HCT116 (cell line): ENCODE measurements around the gene FGGY. TPM values are rescaled to one million over a fixed set of nuclear protein-coding genes. Genes with fewer than 3 reads are reported as not detected.
"Not testable (repeated sequence)": the region's sequence is repeated elsewhere in the genome, so short reads cannot be mapped to it uniquely, and the experiment has no call there.

Source experiments
- ATAC-seq: fragments of 200-7000 bp; cut with Tn5 transposase; 2 replicates; pipeline ENCODE4 v1.9.1; 2020; ENCODE audit warnings: mild to moderate bottlenecking, moderate library complexity
- BruUV-seq: library from RNA; stranded (reverse); fragments of 400-500 nt; replicated peaks from 2 replicates; lab custom pipeline; 2021; lab: Mats Ljungman, UMichigan
- CTCF ChIA-PET: fragments of 300-600 bp; sonication (Branson Sonifier 250); formaldehyde crosslinking; loops from one replicate; lab custom pipeline; 2021; ENCODE audit warnings: antibody characterized with exemption; lab: Charles Lee
- POLR2A ChIA-PET: fragments of 300-600, 350-600 bp; sonication (Branson Sonifier 250); formaldehyde crosslinking; loops from one replicate; lab custom pipeline; 2021; ENCODE audit warnings: antibody characterized with exemption; lab: Charles Lee
- RAD21 ChIA-PET, 2 experiments: fragments of 300-600 bp; sonication (Branson Sonifier 250); formaldehyde crosslinking; loops; one replicate each; lab custom pipeline; 2023; ENCODE audit warnings: low total read pairs in 2 of 2; ENCODE audit not compliant: uncharacterized antibody in 2 of 2, unreplicated experiment in 2 of 2, low non-redundant PET in 1 of 2; lab: Charles Lee
- DNase-seq: peaks from one replicate; pipeline ENCODE4 v3.0.0-alpha.2; 2010; ENCODE audit warnings: low read depth, low spot score
- H2AFZ ChIP-seq: fragments of 200-600 bp; shearing (Covaris generic), sonication (generic); 2 replicates; pipeline ENCODE4 v1.6.1; 2017; ENCODE audit warnings: low read depth, mixed run types, mixed read lengths, antibody characterized with exemption, low read length; ENCODE audit not compliant: poor library complexity, severe bottlenecking
- H3K27ac ChIP-seq: 2 replicates; pipeline ENCODE4 v1.5.1; 2012; ENCODE audit warnings: low read depth, low read length
- H3K27me3 ChIP-seq: fragments of 200-600 bp; sonication (generic); 2 replicates; pipeline ENCODE4 v1.6.1; 2016; ENCODE audit warnings: mixed run types, low read length, mixed read lengths; ENCODE audit not compliant: insufficient read depth
- H3K36me3 ChIP-seq, 2 experiments: fragments of 200-500 bp in 1 of 2; fragments of 200-600 bp in 1 of 2; sonication (Bioruptor generic) in 1 of 2; sonication (generic) in 1 of 2; 2 replicates each; pipeline versions ENCODE4 v1.5.1 to v1.6.1; 2014 to 2016; ENCODE audit warnings: low read length in 2 of 2, inconsistent platforms in 1 of 2, mixed read lengths in 1 of 2, mixed run types in 1 of 2; ENCODE audit not compliant: insufficient read depth in 2 of 2, control insufficient read depth in 1 of 2
- H3K4me1 ChIP-seq, 2 experiments: fragments of 200-600 bp in 1 of 2; sonication (generic) in 1 of 2; 2 replicates each; pipeline versions ENCODE4 v1.5.1 to v1.6.1; 2012 to 2017; ENCODE audit warnings: low read length in 2 of 2, inconsistent platforms in 1 of 2, mild to moderate bottlenecking in 1 of 2, mixed read lengths in 1 of 2, mixed run types in 1 of 2, moderate library complexity in 1 of 2; ENCODE audit not compliant: insufficient read depth in 2 of 2, control insufficient read depth in 1 of 2
- H3K4me2 ChIP-seq: fragments of 200-600 bp; sonication (generic); 2 replicates; pipeline ENCODE4 v1.6.1; 2017; ENCODE audit warnings: mixed run types, low read length, mixed read lengths
- H3K4me3 ChIP-seq, 2 experiments: fragments of 200-600 bp in 1 of 2; sonication (generic) in 1 of 2; replicated peaks in 1 of 2; 2 replicates each; pipeline ENCODE4 v1.5.1; 2011 to 2016; ENCODE audit warnings: low read length in 2 of 2, control low read depth in 1 of 2, low read depth in 1 of 2, mild to moderate bottlenecking in 1 of 2, mixed read lengths in 1 of 2, mixed run types in 1 of 2
- H3K79me2 ChIP-seq: fragments of 200-600 bp; sonication (generic); 2 replicates; pipeline ENCODE4 v1.6.1; 2017; ENCODE audit warnings: mild to moderate bottlenecking, mixed run types, low read length, moderate library complexity, mixed read lengths; ENCODE audit not compliant: insufficient read depth
- H3K9ac ChIP-seq: fragments of 200-600 bp; sonication (generic); 2 replicates; pipeline ENCODE4 v1.6.1; 2016; ENCODE audit warnings: low read length, mixed read lengths
- H3K9me2 ChIP-seq: fragments of 200-600 bp; sonication (generic), shearing (Covaris generic); 2 replicates; pipeline ENCODE4 v1.6.1; 2017; ENCODE audit warnings: mixed run types, mild to moderate bottlenecking, moderate library complexity; ENCODE audit not compliant: insufficient read depth
- H3K9me3 ChIP-seq, 2 experiments: fragments of 200-500 bp in 1 of 2; fragments of 200-600 bp in 1 of 2; sonication (Bioruptor generic) in 1 of 2; sonication (generic) in 1 of 2; 2 replicates each; pipeline ENCODE4 v1.6.1; 2014 to 2017; ENCODE audit warnings: low read length in 2 of 2, mixed read lengths in 2 of 2, inconsistent platforms in 1 of 2, low read depth in 1 of 2, mild to moderate bottlenecking in 1 of 2, mixed run types in 1 of 2, moderate library complexity in 1 of 2; ENCODE audit not compliant: control insufficient read depth in 1 of 2, insufficient read depth in 1 of 2
- H4K20me1 ChIP-seq: fragments of 200-600 bp; sonication (generic), shearing (Covaris generic); 2 replicates; pipeline ENCODE4 v1.6.1; 2017; ENCODE audit warnings: mixed run types, mild to moderate bottlenecking, moderate library complexity; ENCODE audit not compliant: insufficient read depth
- EZH2phosphoT487 ChIP-seq: fragments of 200-600 bp; IDR thresholded peaks from 2 replicates; pipeline ENCODE4 v1.6.1; 2018; ENCODE audit warnings: antibody characterized with exemption, borderline replicate concordance
- FOSL1 ChIP-seq: IDR thresholded peaks from 2 replicates; pipeline ENCODE4 v1.6.1; 2012; ENCODE audit warnings: low read depth
- POLR2A ChIP-seq: IDR thresholded peaks from 2 replicates; pipeline ENCODE4 v1.7.0; 2011; ENCODE audit warnings: borderline replicate concordance; ENCODE audit not compliant: insufficient read depth, insufficient read length; ENCODE audit errors: extremely low read depth
- POLR2AphosphoS5 ChIP-seq: IDR thresholded peaks from 2 replicates; pipeline ENCODE4 v1.6.1; 2011; ENCODE audit warnings: mild to moderate bottlenecking, low read depth, low read length, moderate library complexity
- SP1 ChIP-seq: IDR thresholded peaks from 2 replicates; pipeline ENCODE4 v1.6.1; 2012; ENCODE audit warnings: low read depth
- TCF7L2 ChIP-seq: IDR thresholded peaks from 2 replicates; pipeline ENCODE4 v1.7.0; 2011; ENCODE audit warnings: borderline replicate concordance, inconsistent platforms; ENCODE audit not compliant: insufficient read depth, insufficient read length; ENCODE audit errors: extremely low read depth
- YY1 ChIP-seq: IDR thresholded peaks from 2 replicates; pipeline ENCODE4 v1.6.1; 2011; ENCODE audit warnings: low read length, low read depth, moderate library complexity, mild to moderate bottlenecking; ENCODE audit not compliant: insufficient replicate concordance; ENCODE audit errors: extremely low read depth
- ZFX ChIP-seq: fragments of 450-650 bp; IDR thresholded peaks from 2 replicates; pipeline ENCODE4 v1.6.1; 2017
- ZNF274 ChIP-seq: fragments of 200-500 bp; sonication (Bioruptor generic); IDR thresholded peaks from 2 replicates; pipeline ENCODE4 v1.6.1; 2014; ENCODE audit warnings: mild to moderate bottlenecking, low read depth, low read length, inconsistent platforms
- intact Hi-C: fragments of 100-400 bp; cut with micrococcal nuclease; formaldehyde crosslinking; loops from 2 replicates; pipeline ENCODE4 v1.10.0; 2022
- total RNA-seq: library from RNA; stranded (reverse); gene quantifications from one replicate; pipeline ENCODE4 v1.2.1, GENCODE V29; 2021; ENCODE audit not compliant: unreplicated experiment
- TF ChIP-seq, protein P1 (sequence below): IDR thresholded peaks from 2 replicates; pipeline ENCODE4 v1.6.1; 2012; ENCODE audit warnings: low read depth
- TF ChIP-seq, protein P2 (sequence below): IDR thresholded peaks from 2 replicates; pipeline ENCODE4 v1.6.1; 2011; ENCODE audit warnings: mild to moderate bottlenecking, low read length, moderate library complexity; ENCODE audit not compliant: insufficient replicate concordance; ENCODE audit errors: extremely low read depth

FGGY gene
- total RNA-seq, 1 experiment from 2014 or later, result 10.6 TPM

DNA sequence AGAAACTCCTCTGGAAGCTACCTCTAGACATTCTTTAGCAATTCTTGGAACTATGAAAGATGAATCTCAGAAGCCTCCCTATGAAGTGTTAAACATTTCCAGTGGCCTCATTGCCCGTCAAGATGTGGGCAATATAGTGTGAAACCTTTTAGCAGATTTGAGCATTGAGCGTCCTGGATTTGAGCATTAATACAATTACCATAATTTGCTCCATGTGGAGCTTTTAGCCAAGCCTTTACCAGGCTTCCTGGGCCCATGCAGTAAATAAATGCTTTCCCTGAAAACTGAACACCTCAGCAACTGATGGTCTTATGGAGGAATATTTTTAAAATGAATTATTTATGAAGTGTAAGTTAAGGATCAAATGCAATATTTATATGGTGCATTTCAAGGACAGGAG lies 162.0 kb downstream of the FGGY start:
- CTCF ChIA-PET, result no interaction called here
- no peak overlapping the region for H3K27ac ChIP-seq
- H3K36me3 ChIP-seq, result no peaks in the 10 kb centered on the region
- no peak overlapping the region for H3K4me3 ChIP-seq
- TF ChIP-seq POLR2A (no peak), ZFX (no peak), SP1 (no peak), ZNF274 (no peak), YY1 (no peak), POLR2AphosphoS5 (no peak), EZH2phosphoT487 (no peak), FOSL1 (no peak), TCF7L2 (no peak)
- TF ChIP-seq, protein P1, sequence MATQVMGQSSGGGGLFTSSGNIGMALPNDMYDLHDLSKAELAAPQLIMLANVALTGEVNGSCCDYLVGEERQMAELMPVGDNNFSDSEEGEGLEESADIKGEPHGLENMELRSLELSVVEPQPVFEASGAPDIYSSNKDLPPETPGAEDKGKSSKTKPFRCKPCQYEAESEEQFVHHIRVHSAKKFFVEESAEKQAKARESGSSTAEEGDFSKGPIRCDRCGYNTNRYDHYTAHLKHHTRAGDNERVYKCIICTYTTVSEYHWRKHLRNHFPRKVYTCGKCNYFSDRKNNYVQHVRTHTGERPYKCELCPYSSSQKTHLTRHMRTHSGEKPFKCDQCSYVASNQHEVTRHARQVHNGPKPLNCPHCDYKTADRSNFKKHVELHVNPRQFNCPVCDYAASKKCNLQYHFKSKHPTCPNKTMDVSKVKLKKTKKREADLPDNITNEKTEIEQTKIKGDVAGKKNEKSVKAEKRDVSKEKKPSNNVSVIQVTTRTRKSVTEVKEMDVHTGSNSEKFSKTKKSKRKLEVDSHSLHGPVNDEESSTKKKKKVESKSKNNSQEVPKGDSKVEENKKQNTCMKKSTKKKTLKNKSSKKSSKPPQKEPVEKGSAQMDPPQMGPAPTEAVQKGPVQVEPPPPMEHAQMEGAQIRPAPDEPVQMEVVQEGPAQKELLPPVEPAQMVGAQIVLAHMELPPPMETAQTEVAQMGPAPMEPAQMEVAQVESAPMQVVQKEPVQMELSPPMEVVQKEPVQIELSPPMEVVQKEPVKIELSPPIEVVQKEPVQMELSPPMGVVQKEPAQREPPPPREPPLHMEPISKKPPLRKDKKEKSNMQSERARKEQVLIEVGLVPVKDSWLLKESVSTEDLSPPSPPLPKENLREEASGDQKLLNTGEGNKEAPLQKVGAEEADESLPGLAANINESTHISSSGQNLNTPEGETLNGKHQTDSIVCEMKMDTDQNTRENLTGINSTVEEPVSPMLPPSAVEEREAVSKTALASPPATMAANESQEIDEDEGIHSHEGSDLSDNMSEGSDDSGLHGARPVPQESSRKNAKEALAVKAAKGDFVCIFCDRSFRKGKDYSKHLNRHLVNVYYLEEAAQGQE, result no peak
- TF ChIP-seq, protein P2, sequence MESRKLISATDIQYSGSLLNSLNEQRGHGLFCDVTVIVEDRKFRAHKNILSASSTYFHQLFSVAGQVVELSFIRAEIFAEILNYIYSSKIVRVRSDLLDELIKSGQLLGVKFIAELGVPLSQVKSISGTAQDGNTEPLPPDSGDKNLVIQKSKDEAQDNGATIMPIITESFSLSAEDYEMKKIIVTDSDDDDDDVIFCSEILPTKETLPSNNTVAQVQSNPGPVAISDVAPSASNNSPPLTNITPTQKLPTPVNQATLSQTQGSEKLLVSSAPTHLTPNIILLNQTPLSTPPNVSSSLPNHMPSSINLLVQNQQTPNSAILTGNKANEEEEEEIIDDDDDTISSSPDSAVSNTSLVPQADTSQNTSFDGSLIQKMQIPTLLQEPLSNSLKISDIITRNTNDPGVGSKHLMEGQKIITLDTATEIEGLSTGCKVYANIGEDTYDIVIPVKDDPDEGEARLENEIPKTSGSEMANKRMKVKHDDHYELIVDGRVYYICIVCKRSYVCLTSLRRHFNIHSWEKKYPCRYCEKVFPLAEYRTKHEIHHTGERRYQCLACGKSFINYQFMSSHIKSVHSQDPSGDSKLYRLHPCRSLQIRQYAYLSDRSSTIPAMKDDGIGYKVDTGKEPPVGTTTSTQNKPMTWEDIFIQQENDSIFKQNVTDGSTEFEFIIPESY, result no peak
- RAD21 ChIA-PET, result no interaction called here
- no TSS peak for BruUV-seq
- H3K4me2 ChIP-seq, result no peak overlapping the region
- intact Hi-C loops, result no loop called here
- H3K9ac ChIP-seq, result no peak overlapping the region
- no peaks in the 10 kb centered on the region for H4K20me1 ChIP-seq
- H3K9me2 ChIP-seq, result no peaks in the 10 kb centered on the region
- peaks cover 0 to 13% of the 10 kb centered on the region in 2 experiments; a peak in 2 of 4 replicates for H3K4me1 ChIP-seq
- no peaks in the 10 kb centered on the region for H3K9me3 ChIP-seq
- no peak overlapping the region for H2AFZ ChIP-seq
- ATAC-seq, result no peak
- POLR2A ChIA-PET, result interaction anchor here (1.2 kb wide), 1 partner anchor 12 kb away, joined by 3 read pairs; no protein-coding TSS in a partner anchor
- no peaks in the 10 kb centered on the region for H3K27me3 ChIP-seq
- H3K79me2 ChIP-seq, result no peaks in the 10 kb centered on the region
- no peak for DNase-seq

DNA sequence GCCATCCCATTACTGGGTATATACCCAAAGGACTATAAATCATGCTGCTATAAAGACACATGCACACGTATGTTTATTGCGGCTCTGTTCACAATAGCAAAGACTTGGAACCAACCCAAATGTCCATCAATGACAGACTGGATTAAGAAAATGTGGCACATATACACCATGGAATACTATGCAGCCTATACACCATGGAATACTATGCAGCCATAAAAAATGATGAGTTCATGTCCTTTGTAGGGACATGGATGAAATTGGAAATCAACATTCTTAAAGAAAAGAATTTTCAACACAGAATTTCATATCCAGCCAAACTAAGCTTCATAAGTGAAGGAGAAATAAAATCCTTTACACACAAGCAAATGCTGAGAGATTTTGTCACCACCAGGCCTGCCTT lies 166.0 kb downstream of the FGGY start:
- RAD21 ChIA-PET, POLR2A ChIA-PET, CTCF ChIA-PET, H3K9ac ChIP-seq, H3K4me1 ChIP-seq, H3K27me3 ChIP-seq, H3K27ac ChIP-seq, H3K4me3 ChIP-seq, intact Hi-C loops, DNase-seq, H2AFZ ChIP-seq, H3K9me3 ChIP-seq, H3K79me2 ChIP-seq, H4K20me1 ChIP-seq, H3K36me3 ChIP-seq, H3K4me2 ChIP-seq, BruUV-seq, ATAC-seq, H3K9me2 ChIP-seq: not testable (repeated sequence)
